ENCODE data around the gene SUPT5H. TPM values are rescaled to one million over a fixed set of nuclear protein-coding genes. Genes with fewer than 3 reads are reported as not detected.

Gene SUPT5H
- total RNA-seq, 1 experiment from 2014 or later: 59.9 TPM

DNA sequence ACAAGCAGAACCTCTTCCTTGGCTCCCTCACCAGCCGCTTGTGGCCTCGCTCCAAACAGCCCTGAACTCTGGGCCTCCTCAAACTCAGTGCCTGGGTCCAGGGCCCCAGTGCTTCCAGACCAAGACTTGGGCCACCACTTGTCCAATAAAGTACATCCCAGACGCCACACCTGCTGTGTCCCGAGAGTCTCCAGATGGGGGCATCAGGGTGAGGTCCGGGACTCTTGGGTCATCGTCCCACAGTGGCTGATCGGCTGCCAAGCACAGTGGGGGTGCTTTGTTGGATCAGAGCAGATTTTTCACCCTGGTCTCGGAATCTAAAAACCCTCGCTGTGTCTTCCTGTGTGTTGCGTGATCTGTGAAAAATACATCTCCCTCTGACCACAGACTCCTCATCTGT lies 44.4 kb downstream of the SUPT5H start:
- Histone ChIP-seq H3K4me2 (ENCODE audit: low read length) (no peak overlapping the region), H3K27ac (ENCODE audit: low read length) (no peak overlapping the region), H3K27me3 (ENCODE audit: low read length) (no peaks in the 10 kb centered on the region), H3K9me2 (replicated peaks; ENCODE audit: low read length) (no peaks in the 10 kb centered on the region), H3K4me1 (ENCODE audit: insufficient read depth, low read length) (0 out of 2 replicates have a peak, but pooled peaks cover 5% of the 10 kb centered on the region), H2AFZ (ENCODE audit: low read length) (no peak overlapping the region), H4K20me1 (ENCODE audit: low read length) (no peaks in the 10 kb centered on the region), H3F3A (ENCODE audit: low read length, unreplicated experiment) (no peaks in the 10 kb centered on the region), H3K36me3 (ENCODE audit: low read depth, low read length) (peaks cover 11% of the 10 kb centered on the region; the same call in 1 of the 2 replicates), H3K4me3 (ENCODE audit: low read length) (no peak overlapping the region), H3K79me2 (ENCODE audit: low read length) (no peaks in the 10 kb centered on the region), H3K9ac (ENCODE audit: low read length) (no peak overlapping the region), H3K9me3 (ENCODE audit: low read length) (no peaks in the 10 kb centered on the region)
- no TSS peak for BruUV-seq (replicated peaks)
- intact Hi-C loops (cut with micrococcal nuclease): no loop called here
- no peak for ATAC-seq
- ChIA-PET POLR2A (ENCODE audit: unreplicated experiment) (no interaction called here), CTCF (interaction anchor here (0.6 kb wide), 1 partner anchor 15 kb away, joined by 3 read pairs; no protein-coding TSS in a partner anchor)
- DNase-seq: no peak
- TF ChIP-seq EZH2phosphoT487 (IDR thresholded peaks at IDR 0.05; ENCODE audit: borderline replicate concordance, low read length) (no peak), EZH2 (IDR thresholded peaks at IDR 0.05; ENCODE audit: low read length, unreplicated experiment) (no peak)
- TF ChIP-seq, protein P1, sequence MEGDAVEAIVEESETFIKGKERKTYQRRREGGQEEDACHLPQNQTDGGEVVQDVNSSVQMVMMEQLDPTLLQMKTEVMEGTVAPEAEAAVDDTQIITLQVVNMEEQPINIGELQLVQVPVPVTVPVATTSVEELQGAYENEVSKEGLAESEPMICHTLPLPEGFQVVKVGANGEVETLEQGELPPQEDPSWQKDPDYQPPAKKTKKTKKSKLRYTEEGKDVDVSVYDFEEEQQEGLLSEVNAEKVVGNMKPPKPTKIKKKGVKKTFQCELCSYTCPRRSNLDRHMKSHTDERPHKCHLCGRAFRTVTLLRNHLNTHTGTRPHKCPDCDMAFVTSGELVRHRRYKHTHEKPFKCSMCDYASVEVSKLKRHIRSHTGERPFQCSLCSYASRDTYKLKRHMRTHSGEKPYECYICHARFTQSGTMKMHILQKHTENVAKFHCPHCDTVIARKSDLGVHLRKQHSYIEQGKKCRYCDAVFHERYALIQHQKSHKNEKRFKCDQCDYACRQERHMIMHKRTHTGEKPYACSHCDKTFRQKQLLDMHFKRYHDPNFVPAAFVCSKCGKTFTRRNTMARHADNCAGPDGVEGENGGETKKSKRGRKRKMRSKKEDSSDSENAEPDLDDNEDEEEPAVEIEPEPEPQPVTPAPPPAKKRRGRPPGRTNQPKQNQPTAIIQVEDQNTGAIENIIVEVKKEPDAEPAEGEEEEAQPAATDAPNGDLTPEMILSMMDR (conservative IDR thresholded peaks at IDR 0.05; ENCODE audit: low read depth, low read length): no peak

DNA sequence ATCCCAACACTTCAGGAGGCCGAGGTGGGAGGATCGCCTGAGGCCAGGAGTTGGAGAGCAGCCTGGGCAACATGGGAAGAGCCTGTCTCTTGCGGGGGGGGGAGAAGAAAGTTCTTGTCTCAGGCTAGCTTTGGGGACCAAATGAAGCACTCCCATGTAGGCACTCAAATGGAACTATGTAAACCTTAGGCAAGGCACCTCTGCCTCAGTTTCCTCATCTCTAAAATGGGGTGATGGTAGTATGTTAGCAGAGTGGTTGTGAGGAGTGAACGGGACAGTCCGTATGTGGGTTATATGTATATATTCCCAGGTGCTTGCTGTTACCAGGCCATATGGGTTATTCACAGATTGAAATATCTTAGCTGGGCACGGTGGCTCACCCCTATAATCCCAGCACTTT lies 46.8 kb downstream of the SUPT5H start:
- H3F3A ChIP-seq (ENCODE audit: low read length, unreplicated experiment): no peaks in the 10 kb centered on the region
- no peak overlapping the region for H3K27ac ChIP-seq (ENCODE audit: low read length)
- H3K9me2 ChIP-seq (replicated peaks; ENCODE audit: low read length): no peaks in the 10 kb centered on the region
- no peaks in the 10 kb centered on the region for H4K20me1 ChIP-seq (ENCODE audit: low read length)
- no TSS peak for BruUV-seq (replicated peaks)
- H3K36me3 ChIP-seq (ENCODE audit: low read depth, low read length): peaks cover 5% of the 10 kb centered on the region; the same call in 1 of the 2 replicates
- H3K9ac ChIP-seq (ENCODE audit: low read length): no peak overlapping the region
- POLR2A ChIA-PET (ENCODE audit: unreplicated experiment): no interaction called here
- TF ChIP-seq EZH2phosphoT487 (IDR thresholded peaks at IDR 0.05; ENCODE audit: borderline replicate concordance, low read length): no peak
- DNase-seq (no peak), ATAC-seq (no peak)
- H2AFZ ChIP-seq (ENCODE audit: low read length): no peak overlapping the region
- H3K79me2 ChIP-seq (ENCODE audit: low read length): no peaks in the 10 kb centered on the region
- no peaks in the 10 kb centered on the region for H3K9me3 ChIP-seq (ENCODE audit: low read length)
- no peak overlapping the region for H3K4me2 ChIP-seq (ENCODE audit: low read length)
- H3K27me3 ChIP-seq (ENCODE audit: low read length): no peaks in the 10 kb centered on the region
- H3K4me1 ChIP-seq (ENCODE audit: insufficient read depth, low read length): 0 out of 2 replicates have a peak, but pooled peaks cover 5% of the 10 kb centered on the region
- no peak overlapping the region for H3K4me3 ChIP-seq (ENCODE audit: low read length)
- CTCF ChIA-PET: no interaction called here
- intact Hi-C loops (cut with micrococcal nuclease): no loop called here

DNA sequence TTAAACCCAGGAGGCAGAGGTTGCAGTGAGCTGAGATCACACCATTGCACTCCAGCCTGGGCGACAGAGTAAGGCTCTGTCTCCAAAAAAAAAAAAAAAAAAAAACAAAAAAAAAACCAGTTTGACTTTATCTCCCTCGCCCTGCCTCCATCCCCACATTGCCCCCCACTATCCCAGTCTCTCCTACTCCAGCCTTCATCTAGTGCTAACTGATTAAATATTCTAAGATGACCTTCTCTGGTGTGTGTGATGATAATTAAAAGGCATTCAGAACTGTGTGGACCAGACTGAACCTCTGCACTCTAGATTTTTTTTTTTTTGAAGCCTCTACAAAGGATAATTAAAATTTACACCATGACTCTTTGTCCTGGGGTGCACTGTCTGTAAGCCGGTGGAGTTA lies 47.4 kb downstream of the SUPT5H start:
- H3K27ac ChIP-seq (ENCODE audit: low read length): no peak overlapping the region; the same call in 1 of the 2 replicates
- peaks cover 3% of the 10 kb centered on the region; the same call in 1 of the 2 replicates for H3K36me3 ChIP-seq (ENCODE audit: low read depth, low read length)
- no peak for ATAC-seq
- ChIA-PET CTCF (no interaction called here), POLR2A (ENCODE audit: unreplicated experiment) (no interaction called here)
- H2AFZ ChIP-seq (ENCODE audit: low read length): no peak overlapping the region
- H3K4me3 ChIP-seq (ENCODE audit: low read length): no peak overlapping the region
- 0 out of 2 replicates have a peak, but pooled peaks cover 5% of the 10 kb centered on the region for H3K4me1 ChIP-seq (ENCODE audit: insufficient read depth, low read length)
- BruUV-seq (replicated peaks): no TSS peak
- no peak overlapping the region for H3K9ac ChIP-seq (ENCODE audit: low read length)
- H3K9me2 ChIP-seq (replicated peaks; ENCODE audit: low read length): no peaks in the 10 kb centered on the region
- intact Hi-C loops (cut with micrococcal nuclease): no loop called here
- no peak for DNase-seq
- TF ChIP-seq EZH2phosphoT487 (IDR thresholded peaks at IDR 0.05; ENCODE audit: borderline replicate concordance, low read length): no peak
- no peak for TF ChIP-seq EZH2 (IDR thresholded peaks at IDR 0.05; ENCODE audit: low read length, unreplicated experiment)
- TF ChIP-seq, protein P1 (conservative IDR thresholded peaks at IDR 0.05; ENCODE audit: low read depth, low read length): no peak
- no peaks in the 10 kb centered on the region for H3K9me3 ChIP-seq (ENCODE audit: low read length)
- no peak overlapping the region for H3K4me2 ChIP-seq (ENCODE audit: low read length)
- no peaks in the 10 kb centered on the region for H3F3A ChIP-seq (ENCODE audit: low read length, unreplicated experiment)
- H4K20me1 ChIP-seq (ENCODE audit: low read length): no peaks in the 10 kb centered on the region
- no peaks in the 10 kb centered on the region for H3K27me3 ChIP-seq (ENCODE audit: low read length)
- no peaks in the 10 kb centered on the region for H3K79me2 ChIP-seq (ENCODE audit: low read length)
